ENCODE measurements around the gene NRF1. TPM values are rescaled to one million over a fixed set of nuclear protein-coding genes. Genes with fewer than 3 reads are reported as not detected.
"Not testable (repeated sequence)": the region's sequence is repeated elsewhere in the genome, so short reads cannot be mapped to it uniquely, and the experiment has no call there.

Gene NRF1
- total RNA-seq, 2 donors from 2014 or later: 11.7 to 13.8 TPM

- DNase-seq (ENCODE audit: low spot score): no peak
- intact Hi-C loops (cut with DNase I): loop anchor here (10.0 kb wide), 3 partner anchors 155 to 345 kb away; no protein-coding TSS in a partner anchor
Measured at GRCh38 chr7:129669901-129670300, 58.4 kb downstream of the NRF1 start.

- intact Hi-C loops (cut with DNase I): loop anchor here in 1 of 2 donors (10.0 kb wide), 1 partner anchor 154 kb away; no protein-coding TSS in a partner anchor
- no peak for DNase-seq (ENCODE audit: low spot score)
Measured at GRCh38 chr7:129670656-129671055, 59.1 kb downstream of the NRF1 start.

GRCh38 chr7:129671266-129671665 is 59.7 kb downstream of the NRF1 start:
- intact Hi-C loops (cut with DNase I): loop anchor here in 1 of 2 donors (10.0 kb wide), 1 partner anchor 154 kb away; no protein-coding TSS in a partner anchor
- DNase-seq (ENCODE audit: low spot score): no peak

- intact Hi-C loops (cut with DNase I): loop anchor here in 1 of 2 donors (10.0 kb wide), 1 partner anchor 150 kb away; no protein-coding TSS in a partner anchor
- DNase-seq (ENCODE audit: low spot score): not testable (repeated sequence)
Measured at GRCh38 chr7:129674475-129674874, 63.0 kb downstream of the NRF1 start.

GRCh38 chr7:129675521-129675920 is 64.0 kb downstream of the NRF1 start:
- intact Hi-C loops (cut with DNase I): loop anchor here in 1 of 2 donors (10.0 kb wide), 1 partner anchor 149 kb away; no protein-coding TSS in a partner anchor

GRCh38 chr7:129676017-129676897 is 64.7 kb downstream of the NRF1 start:
- DNase-seq (ENCODE audit: low spot score): no peak
- intact Hi-C loops (cut with DNase I): loop anchor here in 1 of 2 donors (10.0 kb wide), 1 partner anchor 149 kb away; no protein-coding TSS in a partner anchor

More at GRCh38 chr7:129675521-129675920, 64.0 kb downstream of the NRF1 start:
- no peak for DNase-seq (ENCODE audit: low spot score)

- intact Hi-C loops (cut with DNase I): loop anchor here in 1 of 2 donors (10.0 kb wide), 1 partner anchor 147 kb away; no protein-coding TSS in a partner anchor
- no peak for DNase-seq (ENCODE audit: low spot score)
Measured at GRCh38 chr7:129677796-129678195, 66.3 kb downstream of the NRF1 start.

- no peak for DNase-seq (ENCODE audit: low spot score)
- intact Hi-C loops (cut with DNase I): loop anchor here in 1 of 2 donors (10.0 kb wide), 1 partner anchor 146 kb away; no protein-coding TSS in a partner anchor
Measured at GRCh38 chr7:129678606-129679005, 67.1 kb downstream of the NRF1 start.

GRCh38 chr7:129680400-129680799 is 68.9 kb downstream of the NRF1 start:
- intact Hi-C loops (cut with DNase I): no loop called here
- no peak for DNase-seq (ENCODE audit: low spot score)

- intact Hi-C loops (cut with DNase I): no loop called here
- no peak for DNase-seq (ENCODE audit: low spot score)
Measured at GRCh38 chr7:129684777-129685176, 73.3 kb downstream of the NRF1 start.

- DNase-seq (ENCODE audit: low spot score): no peak
Measured at GRCh38 chr7:129686063-129686462, 74.5 kb downstream of the NRF1 start.

GRCh38 chr7:129688503-129689222 is 77.1 kb downstream of the NRF1 start:
- DNase-seq (ENCODE audit: low spot score): no peak
- intact Hi-C loops (cut with DNase I): no loop called here

More at GRCh38 chr7:129686063-129686462, 74.5 kb downstream of the NRF1 start:
- intact Hi-C loops (cut with DNase I): no loop called here

- DNase-seq (ENCODE audit: low spot score): no peak
- intact Hi-C loops (cut with DNase I): no loop called here
Measured at GRCh38 chr7:129689995-129690581, 78.6 kb downstream of the NRF1 start.

- no peak for DNase-seq (ENCODE audit: low spot score)
Measured at GRCh38 chr7:129690701-129691100, 79.2 kb downstream of the NRF1 start.

GRCh38 chr7:129698516-129699418 is 87.2 kb downstream of the NRF1 start:
- DNase-seq (ENCODE audit: low spot score): no peak
- intact Hi-C loops (cut with DNase I): no loop called here

More at GRCh38 chr7:129690701-129691100, 79.2 kb downstream of the NRF1 start:
- intact Hi-C loops (cut with DNase I): no loop called here

- no peak for DNase-seq (ENCODE audit: low spot score)
- intact Hi-C loops (cut with DNase I): no loop called here
Measured at GRCh38 chr7:129702316-129702715, 90.8 kb downstream of the NRF1 start.

GRCh38 chr7:129702761-129703338 is 91.3 kb downstream of the NRF1 start:
- intact Hi-C loops (cut with DNase I): no loop called here

GRCh38 chr7:129703751-129704150 is 92.2 kb downstream of the NRF1 start:
- intact Hi-C loops (cut with DNase I): no loop called here
- no peak for DNase-seq (ENCODE audit: low spot score)

More at GRCh38 chr7:129702761-129703338, 91.3 kb downstream of the NRF1 start:
- DNase-seq (ENCODE audit: low spot score): no peak
